Epithelial cell of esophagus (primary cell): ENCODE results near the gene CAPZA1.

ENCODE experiments used
- DNase-seq: peaks from one replicate; pipeline ENCODE4 v3.0.0; 2010; ENCODE audit warnings: low read depth
- H3K4me3 ChIP-seq: 2 replicates; pipeline ENCODE4 v1.5.1; 2011; ENCODE audit warnings: mild to moderate bottlenecking, low read length, control low read depth
- TF ChIP-seq, protein P1 (sequence below): IDR thresholded peaks from 2 replicates; pipeline ENCODE4 v1.5.1; 2011; ENCODE audit warnings: low read depth, mild to moderate bottlenecking, low read length, control low read depth, inconsistent platforms; ENCODE audit not compliant: insufficient read depth; ENCODE audit errors: missing control alignments

The CAPZA1 gene

DNA sequence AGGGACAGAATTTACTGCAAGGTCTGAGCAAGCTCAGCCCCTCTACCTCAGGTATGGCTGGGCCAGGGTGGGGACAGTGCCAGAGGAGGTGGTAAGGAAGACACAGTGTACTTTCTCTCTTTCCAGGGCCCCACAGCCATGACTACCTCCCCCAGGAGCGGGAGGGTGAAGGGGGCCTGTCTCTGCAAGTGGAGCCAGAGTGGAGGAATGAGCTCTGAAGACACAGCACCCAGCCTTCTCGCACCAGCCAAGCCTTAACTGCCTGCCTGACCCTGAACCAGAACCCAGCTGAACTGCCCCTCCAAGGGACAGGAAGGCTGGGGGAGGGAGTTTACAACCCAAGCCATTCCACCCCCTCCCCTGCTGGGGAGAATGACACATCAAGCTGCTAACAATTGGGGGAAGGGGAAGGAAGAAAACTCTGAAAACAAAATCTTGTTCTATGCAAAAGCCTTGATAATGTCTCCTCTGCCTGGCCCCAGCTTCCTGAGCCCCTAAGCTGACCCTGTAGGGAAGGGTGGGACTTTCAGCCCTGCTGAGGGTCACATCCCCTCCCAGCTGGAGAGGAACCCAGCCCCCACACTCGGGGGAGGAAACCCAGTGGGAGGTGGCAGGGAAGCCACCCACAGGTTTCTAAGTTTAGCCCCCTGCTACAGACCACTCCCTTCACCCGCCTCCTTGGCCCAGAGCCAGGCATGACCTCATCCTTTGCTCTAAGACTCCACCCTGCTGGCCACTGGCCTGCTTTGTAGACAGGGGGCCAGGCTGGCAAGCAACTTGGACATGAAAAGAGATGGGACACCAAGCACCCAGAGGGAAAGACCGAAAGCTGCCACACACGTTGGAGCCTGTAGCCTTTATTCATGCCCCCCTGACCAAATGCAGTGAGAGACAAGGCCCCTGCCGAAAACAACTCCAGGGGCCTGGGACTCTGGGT, 80.9 kb downstream of the CAPZA1 start:
- H3K4me3 ChIP-seq: no peak overlapping the region
- TF ChIP-seq, protein P1, sequence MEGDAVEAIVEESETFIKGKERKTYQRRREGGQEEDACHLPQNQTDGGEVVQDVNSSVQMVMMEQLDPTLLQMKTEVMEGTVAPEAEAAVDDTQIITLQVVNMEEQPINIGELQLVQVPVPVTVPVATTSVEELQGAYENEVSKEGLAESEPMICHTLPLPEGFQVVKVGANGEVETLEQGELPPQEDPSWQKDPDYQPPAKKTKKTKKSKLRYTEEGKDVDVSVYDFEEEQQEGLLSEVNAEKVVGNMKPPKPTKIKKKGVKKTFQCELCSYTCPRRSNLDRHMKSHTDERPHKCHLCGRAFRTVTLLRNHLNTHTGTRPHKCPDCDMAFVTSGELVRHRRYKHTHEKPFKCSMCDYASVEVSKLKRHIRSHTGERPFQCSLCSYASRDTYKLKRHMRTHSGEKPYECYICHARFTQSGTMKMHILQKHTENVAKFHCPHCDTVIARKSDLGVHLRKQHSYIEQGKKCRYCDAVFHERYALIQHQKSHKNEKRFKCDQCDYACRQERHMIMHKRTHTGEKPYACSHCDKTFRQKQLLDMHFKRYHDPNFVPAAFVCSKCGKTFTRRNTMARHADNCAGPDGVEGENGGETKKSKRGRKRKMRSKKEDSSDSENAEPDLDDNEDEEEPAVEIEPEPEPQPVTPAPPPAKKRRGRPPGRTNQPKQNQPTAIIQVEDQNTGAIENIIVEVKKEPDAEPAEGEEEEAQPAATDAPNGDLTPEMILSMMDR: no peak
- DNase-seq: peak; percentile 90

- no peak overlapping the region for H3K4me3 ChIP-seq
- TF ChIP-seq, protein P1: no peak
These were observed 81.8 kb downstream of the CAPZA1 start for GRCh38 chr1:112701227-112702066.

GRCh38 chr1:112702067-112702395, 82.4 kb downstream of the CAPZA1 start:
- peak; percentile 29 for DNase-seq
- TF ChIP-seq, protein P1: no peak
- no peak overlapping the region for H3K4me3 ChIP-seq

More at GRCh38 chr1:112701227-112702066, 81.8 kb downstream of the CAPZA1 start:
- no peak for DNase-seq

GRCh38 chr1:112702420-112703261, 83.0 kb downstream of the CAPZA1 start:
- TF ChIP-seq, protein P1: no peak
- DNase-seq: no peak
- no peak overlapping the region for H3K4me3 ChIP-seq

DNA sequence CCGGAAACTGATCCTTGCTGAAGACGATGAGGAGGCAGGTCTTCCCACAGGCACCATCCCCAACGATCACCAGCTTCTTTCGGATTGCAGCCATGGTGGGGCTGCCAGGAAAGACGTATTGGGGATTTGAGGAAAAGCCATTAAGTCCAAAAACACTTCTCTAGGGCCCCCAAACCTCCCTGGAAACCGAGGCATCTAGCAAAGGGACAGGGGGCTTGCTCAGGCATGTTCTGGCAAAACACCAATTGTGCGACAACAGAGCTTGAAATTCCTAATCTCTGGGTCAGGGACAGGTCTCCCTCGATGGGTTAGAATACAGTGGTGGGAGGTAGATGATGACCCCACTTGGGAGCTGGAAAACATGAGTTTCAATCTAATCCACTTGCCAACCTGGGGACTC, 84.1 kb downstream of the CAPZA1 start:
- no peak for DNase-seq
- peak overlapping the region; percentile 78 for H3K4me3 ChIP-seq
- TF ChIP-seq, protein P1: no peak

DNA sequence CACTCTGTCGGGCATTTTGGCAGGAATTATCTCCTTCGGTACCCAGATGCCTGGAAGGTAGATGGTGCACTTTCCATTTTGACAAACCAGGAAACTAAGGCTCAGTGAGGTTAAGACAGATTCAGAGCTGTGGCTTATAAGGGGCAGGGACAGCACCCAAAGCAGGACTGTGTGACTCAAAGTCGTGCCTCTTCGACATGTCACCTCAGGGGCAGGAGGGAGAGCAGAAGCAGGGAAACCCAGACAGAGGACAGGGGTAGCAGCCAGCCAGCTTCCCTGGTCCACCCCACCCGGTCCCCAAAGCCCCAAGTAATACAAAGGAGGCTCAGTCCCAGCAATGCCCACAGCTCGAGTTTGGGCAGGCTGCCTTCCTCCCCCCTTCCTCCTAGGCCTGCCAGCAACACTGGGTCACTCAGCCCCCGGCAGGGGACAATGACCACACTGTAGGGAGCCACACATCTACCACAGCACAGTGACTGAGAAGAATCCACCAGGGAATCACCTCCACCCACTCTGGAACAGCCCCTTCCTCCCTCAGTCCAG, 84.8 kb downstream of the CAPZA1 start:
- peak overlapping the region; percentile 78 for H3K4me3 ChIP-seq
- TF ChIP-seq, protein P1: no peak
- DNase-seq: no peak
